Mesodermal cell (in vitro differentiated cells): Measurements from ENCODE around the gene CHGA.

Source experiments
- H3K27ac ChIP-seq: 2 replicates; pipeline ENCODE4 v1.7.0; 2013; ENCODE audit warnings: mild to moderate bottlenecking, low read depth, low read length, moderate library complexity; ENCODE audit not compliant: severe bottlenecking
- H3K36me3 ChIP-seq: 2 replicates; pipeline ENCODE4 v1.7.1; 2013; ENCODE audit warnings: mild to moderate bottlenecking, low read length, moderate library complexity; ENCODE audit not compliant: control insufficient read depth, insufficient read depth
- H3K4me1 ChIP-seq: one replicate; pipeline ENCODE4 v1.7.1; 2013; ENCODE audit warnings: mild to moderate bottlenecking, low read length; ENCODE audit not compliant: insufficient read depth, control insufficient read depth, poor library complexity, severe bottlenecking
- H3K4me3 ChIP-seq: 2 replicates; pipeline ENCODE4 v1.7.0; 2013; ENCODE audit warnings: low read length, control low read depth, mild to moderate bottlenecking; ENCODE audit not compliant: insufficient read depth, poor library complexity, severe bottlenecking; ENCODE audit errors: extremely low read depth
- H3K9me3 ChIP-seq: 2 replicates; pipeline ENCODE4 v1.7.1; 2013; ENCODE audit warnings: mild to moderate bottlenecking, low read length, moderate library complexity; ENCODE audit not compliant: control insufficient read depth
- WGBS, 2 experiments: methylation state at CpG; one replicate each; pipeline ENCODE4 v1.1.5; 2013; ENCODE audit warnings: missing lambda C conversion rate in 2 of 2; ENCODE audit not compliant: insufficient coverage in 2 of 2; 5-methylcytosine and 5-hydroxymethylcytosine counted together

The CHGA gene

GRCh38 chr14:92973261-92973797, 50.4 kb downstream of the CHGA start:
- H3K36me3 ChIP-seq, result no peaks in the 10 kb centered on the region
- no peak overlapping the region for H3K27ac ChIP-seq
- H3K9me3 ChIP-seq, result peaks cover 9% of the 10 kb centered on the region
- WGBS, 2 experiments, result 67 to 69% methylated on average over 11 to 12 of the region's 12 CpGs
- H3K4me1 ChIP-seq, result no peaks in the 10 kb centered on the region
- H3K4me3 ChIP-seq, result no peak overlapping the region

- WGBS, 2 experiments, result 93 to 97% methylated on average over 8 to 9 of the region's 9 CpGs
- Histone ChIP-seq H3K36me3 (no peaks in the 10 kb centered on the region), H3K27ac (no peak overlapping the region), H3K9me3 (peaks cover 13% of the 10 kb centered on the region), H3K4me1 (no peaks in the 10 kb centered on the region), H3K4me3 (no peak overlapping the region)
Measured at GRCh38 chr14:92973798-92974372, 50.9 kb downstream of the CHGA start.

- Histone ChIP-seq H3K4me1 (no peaks in the 10 kb centered on the region), H3K27ac (no peak overlapping the region), H3K36me3 (no peaks in the 10 kb centered on the region), H3K4me3 (no peak overlapping the region), H3K9me3 (peaks cover 17% of the 10 kb centered on the region)
- 89 to 94% methylated on average over 14 to 15 of the region's 17 CpGs for WGBS, 2 experiments
Measured at GRCh38 chr14:92974541-92975345, 51.8 kb downstream of the CHGA start.

- Histone ChIP-seq H3K36me3 (no peaks in the 10 kb centered on the region), H3K4me3 (no peak overlapping the region), H3K27ac (no peak overlapping the region), H3K4me1 (no peaks in the 10 kb centered on the region), H3K9me3 (peaks cover 22% of the 10 kb centered on the region)
- 80 to 100% methylated on average over 2 of the region's 2 CpGs for WGBS, 2 experiments
Measured at GRCh38 chr14:92976268-92976667, 53.3 kb downstream of the CHGA start.

GRCh38 chr14:92978229-92979021, 55.5 kb downstream of the CHGA start:
- H3K9me3 ChIP-seq, result peaks cover 22% of the 10 kb centered on the region
- 75 to 78% methylated on average over 3 to 4 of the region's 4 CpGs for WGBS, 2 experiments
- no peak overlapping the region for H3K4me3 ChIP-seq
- H3K27ac ChIP-seq, result no peak overlapping the region
- no peaks in the 10 kb centered on the region for H3K4me1 ChIP-seq
- H3K36me3 ChIP-seq, result no peaks in the 10 kb centered on the region

- Histone ChIP-seq H3K9me3 (peaks cover 22% of the 10 kb centered on the region), H3K36me3 (no peaks in the 10 kb centered on the region), H3K4me1 (no peaks in the 10 kb centered on the region), H3K27ac (no peak overlapping the region), H3K4me3 (no peak overlapping the region)
- 86 to 96% methylated on average over 2 to 4 of the region's 4 CpGs for WGBS, 2 experiments
Measured at GRCh38 chr14:92980866-92981265, 57.9 kb downstream of the CHGA start.

GRCh38 chr14:92981726-92982125, 58.8 kb downstream of the CHGA start:
- WGBS, 2 experiments, result 95 to 99% methylated on average over 7 to 8 of the region's 8 CpGs
- Histone ChIP-seq H3K4me1 (no peaks in the 10 kb centered on the region), H3K9me3 (peaks cover 20% of the 10 kb centered on the region)

GRCh38 chr14:92982956-92983355, 60.0 kb downstream of the CHGA start:
- no peaks in the 10 kb centered on the region for H3K4me1 ChIP-seq
- H3K27ac ChIP-seq, result no peak overlapping the region
- H3K9me3 ChIP-seq, result peaks cover 16% of the 10 kb centered on the region
- H3K36me3 ChIP-seq, result no peaks in the 10 kb centered on the region
- WGBS, 2 experiments, result 81 to 90% methylated on average over 8 of the region's 8 CpGs
- no peak overlapping the region for H3K4me3 ChIP-seq

More at GRCh38 chr14:92981726-92982125, 58.8 kb downstream of the CHGA start:
- Histone ChIP-seq H3K4me3 (no peak overlapping the region), H3K27ac (no peak overlapping the region), H3K36me3 (no peaks in the 10 kb centered on the region)

- Histone ChIP-seq H3K36me3 (no peaks in the 10 kb centered on the region), H3K4me3 (no peak overlapping the region), H3K27ac (no peak overlapping the region), H3K9me3 (peaks cover 9% of the 10 kb centered on the region), H3K4me1 (no peaks in the 10 kb centered on the region)
- WGBS, 2 experiments, result 92 to 100% methylated on average over 3 of the region's 5 CpGs
Measured at GRCh38 chr14:92984082-92984788, 61.3 kb downstream of the CHGA start.
